Body of pancreas (tissue), 4 donors: ENCODE results near the gene BRSK1.
"Not testable (repeated sequence)": the region's sequence is repeated elsewhere in the genome, so short reads cannot be mapped to it uniquely, and the experiment has no call there.

Source experiments
- POLR2A ChIP-seq, 3 donors: fragments of 450-650 bp; IDR thresholded peaks; one replicate each; pipeline ENCODE4 v1.6.1; 2016; ENCODE audit warnings: antibody characterized with exemption in 3 of 3, mild to moderate bottlenecking in 2 of 3
- TF ChIP-seq, protein P1 (sequence below), 7 experiments: fragments of 450-650 bp in 4 of 7; fragments of 200-600 bp in 3 of 7; sonication (generic) in 3 of 7; IDR thresholded peaks; one replicate each; pipeline ENCODE4 v1.5.1; 2016 to 2019; ENCODE audit warnings: antibody characterized with exemption in 7 of 7

DNA sequence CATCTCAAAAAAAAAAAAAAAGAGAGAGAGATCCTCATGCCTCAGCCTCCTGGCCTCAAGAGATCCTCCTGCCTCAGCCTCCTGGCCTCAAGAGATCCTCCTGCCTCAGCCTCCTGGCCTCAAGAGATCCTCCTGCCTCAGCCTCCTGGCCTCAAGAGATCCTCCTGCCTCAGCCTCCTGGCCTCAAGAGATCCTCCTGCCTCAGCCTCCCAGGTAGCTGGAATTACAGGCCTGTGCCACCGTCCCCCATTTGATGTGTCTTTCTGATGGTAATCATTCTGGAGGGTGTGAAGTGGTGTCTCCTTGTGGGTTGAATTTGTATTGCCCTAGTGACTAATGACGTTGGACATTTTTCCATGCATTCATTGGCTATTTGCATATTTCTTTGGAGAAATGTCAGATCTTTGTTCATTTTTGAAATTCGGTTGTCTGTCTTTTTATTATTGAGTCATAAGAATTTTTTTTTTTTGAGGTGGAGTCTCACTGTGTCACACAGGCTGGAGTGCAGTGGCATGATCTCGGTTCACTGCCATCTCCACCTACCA is 45.0 kb downstream of the BRSK1 start:
- TF ChIP-seq, protein P1, sequence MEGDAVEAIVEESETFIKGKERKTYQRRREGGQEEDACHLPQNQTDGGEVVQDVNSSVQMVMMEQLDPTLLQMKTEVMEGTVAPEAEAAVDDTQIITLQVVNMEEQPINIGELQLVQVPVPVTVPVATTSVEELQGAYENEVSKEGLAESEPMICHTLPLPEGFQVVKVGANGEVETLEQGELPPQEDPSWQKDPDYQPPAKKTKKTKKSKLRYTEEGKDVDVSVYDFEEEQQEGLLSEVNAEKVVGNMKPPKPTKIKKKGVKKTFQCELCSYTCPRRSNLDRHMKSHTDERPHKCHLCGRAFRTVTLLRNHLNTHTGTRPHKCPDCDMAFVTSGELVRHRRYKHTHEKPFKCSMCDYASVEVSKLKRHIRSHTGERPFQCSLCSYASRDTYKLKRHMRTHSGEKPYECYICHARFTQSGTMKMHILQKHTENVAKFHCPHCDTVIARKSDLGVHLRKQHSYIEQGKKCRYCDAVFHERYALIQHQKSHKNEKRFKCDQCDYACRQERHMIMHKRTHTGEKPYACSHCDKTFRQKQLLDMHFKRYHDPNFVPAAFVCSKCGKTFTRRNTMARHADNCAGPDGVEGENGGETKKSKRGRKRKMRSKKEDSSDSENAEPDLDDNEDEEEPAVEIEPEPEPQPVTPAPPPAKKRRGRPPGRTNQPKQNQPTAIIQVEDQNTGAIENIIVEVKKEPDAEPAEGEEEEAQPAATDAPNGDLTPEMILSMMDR (IDR thresholded peaks at IDR 0.05) = not testable (repeated sequence)
- TF ChIP-seq POLR2A (IDR thresholded peaks at IDR 0.05) = not testable (repeated sequence)
